ENCODE results near the gene FRYL.

DNA sequence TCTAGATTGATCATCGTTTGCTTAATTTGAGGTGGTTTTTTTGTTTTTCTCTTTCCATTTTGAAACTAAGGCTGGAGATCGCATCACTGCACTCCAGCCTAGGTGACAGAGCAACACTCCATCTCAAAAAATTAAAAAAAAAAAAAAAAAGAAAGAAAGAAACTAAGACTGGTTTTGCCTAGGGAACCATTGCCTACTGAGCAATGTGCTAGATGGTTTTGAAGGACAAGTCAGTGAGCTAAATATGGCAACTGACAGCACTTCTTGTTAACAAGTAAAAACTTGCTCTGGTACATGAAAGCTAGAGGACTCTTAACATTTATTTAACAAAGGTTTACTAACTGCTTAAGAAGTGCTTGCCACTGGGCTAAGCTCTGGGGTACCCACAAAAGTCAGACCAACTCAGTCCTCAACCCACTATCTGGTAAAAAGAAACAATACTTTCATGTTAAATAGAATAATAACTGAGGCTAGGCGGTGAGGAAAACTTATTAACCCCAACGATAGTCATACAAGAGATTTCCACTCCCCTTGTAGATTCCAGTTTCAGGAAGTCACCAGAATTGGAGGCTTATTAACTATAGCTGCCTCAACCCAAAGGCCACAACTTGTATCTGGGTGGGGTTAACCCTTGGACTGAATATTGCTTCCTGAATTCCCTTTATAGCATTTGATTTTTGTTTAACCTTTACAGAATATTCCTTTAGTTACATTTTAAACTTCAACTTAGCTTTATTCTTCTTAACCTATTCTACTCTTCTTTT, 111.6 kb downstream of the FRYL start:
- TF ChIP-seq, protein P1, sequence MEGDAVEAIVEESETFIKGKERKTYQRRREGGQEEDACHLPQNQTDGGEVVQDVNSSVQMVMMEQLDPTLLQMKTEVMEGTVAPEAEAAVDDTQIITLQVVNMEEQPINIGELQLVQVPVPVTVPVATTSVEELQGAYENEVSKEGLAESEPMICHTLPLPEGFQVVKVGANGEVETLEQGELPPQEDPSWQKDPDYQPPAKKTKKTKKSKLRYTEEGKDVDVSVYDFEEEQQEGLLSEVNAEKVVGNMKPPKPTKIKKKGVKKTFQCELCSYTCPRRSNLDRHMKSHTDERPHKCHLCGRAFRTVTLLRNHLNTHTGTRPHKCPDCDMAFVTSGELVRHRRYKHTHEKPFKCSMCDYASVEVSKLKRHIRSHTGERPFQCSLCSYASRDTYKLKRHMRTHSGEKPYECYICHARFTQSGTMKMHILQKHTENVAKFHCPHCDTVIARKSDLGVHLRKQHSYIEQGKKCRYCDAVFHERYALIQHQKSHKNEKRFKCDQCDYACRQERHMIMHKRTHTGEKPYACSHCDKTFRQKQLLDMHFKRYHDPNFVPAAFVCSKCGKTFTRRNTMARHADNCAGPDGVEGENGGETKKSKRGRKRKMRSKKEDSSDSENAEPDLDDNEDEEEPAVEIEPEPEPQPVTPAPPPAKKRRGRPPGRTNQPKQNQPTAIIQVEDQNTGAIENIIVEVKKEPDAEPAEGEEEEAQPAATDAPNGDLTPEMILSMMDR (IDR thresholded peaks at IDR 0.05), result no peak
- no peak for TF ChIP-seq POLR2A (IDR thresholded peaks at IDR 0.05)

Data from right lobe of liver (tissue), 4 donors.